ENCODE measurements around the gene DPP6.

DPP6 gene

GRCh38 chr7:154777023-154777422 lies 724.8 kb downstream of the DPP6 start:
- DNase-seq (ENCODE audit: extremely low spot score): no peak
- TF ChIP-seq CTCF (IDR thresholded peaks at IDR 0.05; ENCODE audit: control extremely low read depth, extremely low read depth, low read depth, missing control alignments): no peak
- POLR2A ChIA-PET: no interaction called here
- CTCF ChIA-PET: interaction anchor here (0.8 to 1.8 kb wide), 3 partner anchors 9 to 13 kb away, joined by 3 to 6 read pairs (median 3); no protein-coding TSS in a partner anchor

GRCh38 chr7:154777489-154777888 lies 725.3 kb downstream of the DPP6 start:
- DNase-seq (ENCODE audit: extremely low spot score): no peak
- no peak for TF ChIP-seq CTCF (IDR thresholded peaks at IDR 0.05; ENCODE audit: control extremely low read depth, extremely low read depth, low read depth, missing control alignments)
- ChIA-PET POLR2A (no interaction called here), CTCF (interaction anchor here (0.8 to 1.8 kb wide), 3 partner anchors 9 to 14 kb away, joined by 3 to 6 read pairs (median 3); no protein-coding TSS in a partner anchor)

GRCh38 chr7:154777908-154778307 lies 725.7 kb downstream of the DPP6 start:
- TF ChIP-seq CTCF (IDR thresholded peaks at IDR 0.05; ENCODE audit: control extremely low read depth, extremely low read depth, low read depth, missing control alignments): no peak
- POLR2A ChIA-PET: no interaction called here
- CTCF ChIA-PET: interaction anchor here (0.8 to 1.8 kb wide), 2 partner anchors 8 to 14 kb away, joined by 3 to 6 read pairs; no protein-coding TSS in a partner anchor
- no peak for DNase-seq (ENCODE audit: extremely low spot score)

GRCh38 chr7:154781369-154782303 lies 729.4 kb downstream of the DPP6 start:
- DNase-seq (ENCODE audit: extremely low spot score): no peak
- CTCF ChIA-PET: no interaction called here
- POLR2A ChIA-PET: no interaction called here
- no peak for TF ChIP-seq CTCF (IDR thresholded peaks at IDR 0.05; ENCODE audit: control extremely low read depth, extremely low read depth, low read depth, missing control alignments)

GRCh38 chr7:154783281-154783909 lies 731.2 kb downstream of the DPP6 start:
- no peak for TF ChIP-seq CTCF (IDR thresholded peaks at IDR 0.05; ENCODE audit: control extremely low read depth, extremely low read depth, low read depth, missing control alignments)
- POLR2A ChIA-PET: no interaction called here
- no peak for DNase-seq (ENCODE audit: extremely low spot score)
- CTCF ChIA-PET: no interaction called here

GRCh38 chr7:154785898-154786297 lies 733.7 kb downstream of the DPP6 start:
- CTCF ChIA-PET: interaction anchor here (1.1 kb wide), 1 partner anchor 8 kb away, joined by 3 read pairs; no protein-coding TSS in a partner anchor
- DNase-seq (ENCODE audit: extremely low spot score): no peak
- TF ChIP-seq CTCF (IDR thresholded peaks at IDR 0.05; ENCODE audit: control extremely low read depth, extremely low read depth, low read depth, missing control alignments): no peak
- POLR2A ChIA-PET: no interaction called here

Measured in GM10248 (cell line).